HG02973 (cell line): Measurements from ENCODE around the gene DNMT3L.
"Not testable (repeated sequence)": the region's sequence is repeated elsewhere in the genome, so short reads cannot be mapped to it uniquely, and the experiment has no call there.

ENCODE experiments used
- ATAC-seq: cut with Tn5 transposase; IDR thresholded peaks from one replicate; pipeline ENCODE4 v1.9.1; 2021; ENCODE audit warnings: moderate library complexity; ENCODE audit not compliant: unreplicated experiment

DNMT3L gene

DNA sequence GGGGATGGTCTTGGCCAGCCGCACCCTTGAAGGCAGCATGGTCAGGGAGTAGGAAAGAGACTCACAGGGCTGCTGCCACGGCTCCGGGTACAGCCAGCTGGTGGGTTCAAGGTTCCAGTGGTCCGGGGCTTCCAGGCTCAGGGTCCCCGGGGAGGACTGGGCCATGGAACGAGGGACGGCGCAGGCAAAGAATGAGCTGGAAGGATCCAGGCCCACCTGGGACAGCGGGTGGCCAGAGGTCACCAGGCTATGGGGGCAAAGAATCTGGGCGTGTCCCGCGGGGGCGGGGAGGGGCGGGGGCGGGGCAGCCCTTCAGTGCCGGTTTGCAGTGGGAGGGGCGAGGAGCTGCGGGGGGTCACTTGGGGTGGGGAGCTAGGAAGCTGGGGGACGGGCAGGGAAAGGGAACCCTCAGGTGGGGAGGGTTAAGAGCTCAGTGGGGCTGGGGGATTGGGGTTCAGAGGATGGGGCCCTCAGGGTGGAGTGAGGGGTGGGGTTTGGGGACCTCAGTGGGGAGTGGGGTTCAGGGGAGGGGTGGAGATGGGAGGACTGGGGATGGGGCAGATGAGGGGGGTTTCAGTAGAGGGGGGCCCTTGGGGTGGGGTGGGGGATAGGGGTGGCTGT is at the start of gene DNMT3L:
TSS of gene DNMT3L (minus strand) at position 223 of the 621 bp plus-strand sequence. CDS start 638 bp downstream, outside the sequence.
- no peak for ATAC-seq

DNA sequence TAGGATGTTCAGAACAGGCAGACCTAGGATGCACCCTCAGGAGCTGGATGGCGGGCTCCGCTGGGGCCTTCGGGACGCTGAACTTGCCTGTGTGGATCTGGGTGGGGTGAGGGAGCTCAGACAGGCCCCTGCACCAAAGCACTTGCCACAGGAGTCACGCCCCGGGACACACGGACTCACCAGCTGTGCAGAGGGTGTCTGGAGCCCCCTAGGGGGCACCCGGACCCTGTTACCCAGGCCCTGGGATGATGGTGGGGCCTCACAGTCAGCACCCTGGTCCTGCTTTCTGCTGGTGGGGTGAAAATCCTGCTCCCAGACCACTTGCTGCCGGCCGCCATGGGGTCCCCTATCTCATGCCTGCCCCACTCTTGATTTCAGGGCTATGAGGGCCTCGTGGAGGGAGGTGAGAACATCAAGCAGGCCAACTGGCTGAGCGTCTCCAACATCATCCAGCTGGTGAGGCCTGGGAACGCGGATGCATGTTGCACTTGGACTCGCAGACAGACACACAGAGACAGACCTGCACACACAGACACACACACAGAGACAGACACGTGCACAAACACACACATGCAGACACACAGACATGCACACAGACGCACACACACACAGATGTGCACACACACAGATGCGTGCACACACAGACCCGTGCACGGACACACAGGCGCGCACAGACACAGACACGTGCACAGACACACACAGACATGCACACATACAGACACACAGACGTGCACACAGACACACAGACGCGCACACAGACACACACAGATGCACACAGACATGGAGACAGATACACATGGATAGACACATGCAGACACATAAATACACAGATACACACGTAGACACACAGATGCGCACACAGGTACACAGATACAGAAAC is 49.2 kb upstream of the DNMT3L start:
- ATAC-seq = no peak

DNA sequence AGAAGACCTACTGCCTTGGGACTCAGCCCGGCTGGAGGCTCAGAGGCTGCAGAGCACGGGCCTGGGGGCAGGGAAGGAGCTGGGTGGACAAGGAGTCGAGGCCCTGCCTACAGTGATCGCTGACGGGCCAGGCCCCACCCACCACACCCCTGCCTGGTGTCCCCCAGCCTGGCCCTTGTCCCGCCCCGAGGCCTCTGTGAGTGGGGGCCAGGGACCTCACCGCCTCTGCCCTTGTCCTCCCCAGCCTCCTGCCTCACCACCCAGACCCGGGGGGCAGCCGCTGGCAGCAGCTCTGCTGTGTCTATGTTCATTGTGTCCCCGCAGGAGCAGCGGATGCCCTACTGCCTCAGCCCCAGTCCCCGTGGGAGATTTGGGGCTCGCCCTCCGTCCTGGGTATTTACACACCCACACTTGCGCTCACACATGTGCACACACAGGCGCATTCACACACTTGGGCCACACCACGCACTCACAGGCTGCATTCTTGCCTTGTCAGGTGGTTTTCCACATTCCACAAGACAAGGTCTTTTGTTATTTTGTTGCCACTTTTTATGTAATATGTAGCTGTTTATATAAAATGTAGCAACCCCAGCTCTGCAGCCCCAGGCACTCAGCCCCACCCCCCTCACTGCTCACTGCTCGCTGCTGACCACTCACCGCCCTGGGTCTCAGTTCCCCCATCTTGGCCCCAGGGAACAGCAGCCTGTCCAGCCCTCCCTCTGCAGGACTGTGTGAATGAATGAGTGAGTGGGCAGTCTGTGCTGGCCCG is 45.4 kb upstream of the DNMT3L start:
- no peak for ATAC-seq

DNA sequence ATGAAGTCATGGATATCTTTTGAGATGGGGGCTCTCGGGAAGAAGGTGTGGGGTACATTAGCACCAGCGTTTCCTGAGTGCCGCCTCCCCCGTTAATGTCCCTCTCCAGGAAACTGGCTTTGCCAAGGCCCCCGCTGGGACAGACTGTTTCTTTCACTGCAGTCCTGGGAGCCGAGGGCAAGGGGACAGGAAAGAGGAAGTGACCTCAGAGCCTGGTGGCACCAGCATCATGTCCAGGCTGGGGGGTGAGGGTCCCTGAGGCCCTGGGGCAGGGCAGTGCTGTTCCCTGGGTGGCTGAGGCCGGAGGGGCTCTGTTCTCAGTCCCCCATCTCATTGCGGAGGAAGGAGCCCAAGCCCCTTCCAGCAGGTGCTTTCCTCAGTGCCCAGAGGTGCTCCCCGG is 44.0 kb upstream of the DNMT3L start:
- ATAC-seq = no peak

DNA sequence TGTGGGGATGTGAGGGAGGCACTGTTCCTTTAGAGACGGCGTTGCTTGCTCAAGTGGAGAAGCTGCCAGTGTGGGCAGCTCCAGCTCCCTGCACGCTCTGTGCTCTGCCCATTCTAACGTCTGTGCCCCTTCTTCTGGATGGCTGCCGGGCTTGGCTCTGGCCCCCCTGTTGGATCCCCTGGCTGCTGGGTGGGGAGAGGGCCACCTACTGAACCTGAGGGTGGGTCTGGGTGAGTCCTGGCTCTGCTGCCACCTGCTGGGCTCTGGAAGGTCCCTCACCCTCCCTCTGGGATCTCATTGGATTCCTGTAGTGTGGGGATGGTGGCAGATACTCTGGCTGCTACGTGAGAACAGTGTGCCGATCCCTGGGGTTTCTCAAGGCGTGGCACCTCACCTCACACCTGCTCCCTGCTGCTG is 43.2 kb upstream of the DNMT3L start:
- no peak for ATAC-seq

DNA sequence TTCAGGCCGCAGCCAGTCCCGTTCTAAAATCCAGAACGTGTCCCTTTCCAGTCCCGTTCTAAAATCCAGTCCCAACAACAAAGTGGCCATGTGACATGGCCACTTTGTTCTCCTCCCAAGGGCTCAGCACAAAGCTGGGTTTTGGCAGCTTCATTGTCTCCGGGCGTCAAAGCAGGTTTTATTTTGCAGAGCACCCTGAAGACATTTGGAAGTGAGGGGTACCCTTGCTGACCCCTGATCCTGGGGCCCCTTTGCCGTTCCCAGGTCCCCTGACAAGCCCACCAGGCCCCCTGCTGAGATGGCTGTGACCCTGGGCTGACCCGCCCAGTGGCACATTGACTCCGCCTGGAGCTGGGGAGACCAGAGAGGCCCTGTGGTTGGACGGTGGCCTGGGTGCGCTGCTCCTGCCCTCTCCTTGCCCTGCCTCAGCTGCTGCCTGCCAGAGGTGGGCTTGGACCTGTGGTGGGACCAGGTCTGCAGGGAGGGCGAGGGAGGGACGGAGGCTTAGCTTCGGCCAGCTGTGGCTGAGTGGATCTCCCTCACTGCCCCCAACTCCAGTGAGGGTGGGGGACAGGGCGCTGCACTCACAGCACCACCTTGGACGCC is 42.4 kb upstream of the DNMT3L start:
- no peak for ATAC-seq

DNA sequence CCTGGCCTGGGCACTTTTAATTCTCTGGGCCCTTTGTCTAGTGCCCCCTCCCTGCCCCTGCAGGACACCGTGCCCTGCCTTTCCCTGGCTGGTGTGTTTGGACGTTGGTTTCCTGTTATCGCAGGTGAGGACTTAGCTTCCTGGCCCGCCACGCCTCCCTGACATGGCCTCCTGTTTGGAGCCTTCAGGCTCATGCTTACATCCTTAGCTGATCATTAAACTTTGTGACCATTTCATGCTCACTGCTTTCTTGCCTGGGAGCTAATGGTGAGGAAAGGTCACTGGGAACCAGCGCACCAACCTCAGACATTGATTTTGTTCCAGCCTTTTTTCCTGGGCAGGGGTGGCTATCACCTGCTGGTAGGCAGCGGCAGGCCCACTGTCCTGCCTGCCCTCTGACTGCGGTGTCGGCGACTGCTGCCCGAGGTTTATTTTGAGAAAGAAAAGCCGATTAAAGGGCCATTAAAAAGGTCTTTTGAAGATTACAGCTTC is 41.8 kb upstream of the DNMT3L start:
- no peak for ATAC-seq

DNA sequence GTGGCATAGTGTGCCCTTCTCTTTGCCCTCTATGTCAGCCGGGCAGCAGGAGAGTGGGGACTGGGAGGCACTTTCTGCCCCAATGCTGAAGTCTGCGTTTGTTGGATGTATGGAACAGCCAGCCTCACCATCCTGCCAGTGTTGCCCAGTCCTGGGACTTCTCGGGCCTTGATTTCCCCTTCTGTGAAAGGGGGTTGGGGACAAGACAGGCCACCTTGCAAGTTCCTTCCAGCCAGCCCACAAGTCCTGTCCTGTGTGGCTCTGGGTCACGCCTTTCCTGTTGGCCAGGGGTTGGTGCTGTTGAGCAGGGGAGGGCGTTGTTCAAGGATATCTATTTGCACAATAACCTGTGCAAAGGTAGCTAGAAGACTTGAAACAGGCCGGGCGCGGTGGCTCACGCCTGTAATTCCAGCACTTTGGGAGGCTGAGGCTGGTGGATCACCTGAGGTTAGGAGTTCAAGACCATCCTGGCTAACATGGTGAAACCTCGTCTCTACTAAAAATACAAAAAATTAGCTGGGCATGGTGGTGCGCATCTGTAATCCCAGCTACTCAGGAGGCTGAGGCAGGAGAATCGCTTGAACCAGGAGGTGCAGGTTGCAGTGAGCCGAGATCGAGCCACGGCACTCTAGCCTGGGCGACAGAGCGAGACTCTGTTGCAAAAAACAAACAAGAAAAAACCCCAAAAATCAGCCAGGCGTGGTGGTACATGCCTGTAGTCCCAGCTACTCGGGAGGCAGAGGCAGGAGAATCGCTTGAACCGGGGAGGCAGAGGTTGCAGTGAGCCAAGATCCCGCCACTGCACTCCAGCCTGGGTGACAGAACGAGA is 41.1 kb upstream of the DNMT3L start:
- ATAC-seq = not testable (repeated sequence)

DNA sequence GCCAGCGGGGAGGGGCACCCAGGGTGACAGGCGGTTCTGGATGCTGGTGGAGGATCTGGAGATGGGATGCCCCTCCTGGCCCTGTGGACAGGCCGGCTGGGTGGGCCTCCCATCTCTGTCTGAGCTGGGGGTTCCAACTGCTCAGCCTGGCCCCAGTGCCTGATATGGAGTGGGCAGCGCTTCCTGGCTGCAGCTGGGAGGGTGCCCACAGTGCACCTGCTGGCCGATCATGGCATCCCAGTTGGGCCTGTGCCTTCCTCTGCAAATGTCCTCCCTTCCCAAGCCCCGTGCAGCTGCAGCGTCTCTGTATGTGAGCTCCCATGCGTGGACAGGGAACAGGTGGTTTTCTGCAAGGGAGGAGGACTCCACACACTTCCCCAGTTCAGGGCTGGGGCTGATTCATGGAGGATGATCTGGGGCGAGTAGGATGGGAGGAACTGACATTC is 40.3 kb upstream of the DNMT3L start:
- ATAC-seq = no peak

DNA sequence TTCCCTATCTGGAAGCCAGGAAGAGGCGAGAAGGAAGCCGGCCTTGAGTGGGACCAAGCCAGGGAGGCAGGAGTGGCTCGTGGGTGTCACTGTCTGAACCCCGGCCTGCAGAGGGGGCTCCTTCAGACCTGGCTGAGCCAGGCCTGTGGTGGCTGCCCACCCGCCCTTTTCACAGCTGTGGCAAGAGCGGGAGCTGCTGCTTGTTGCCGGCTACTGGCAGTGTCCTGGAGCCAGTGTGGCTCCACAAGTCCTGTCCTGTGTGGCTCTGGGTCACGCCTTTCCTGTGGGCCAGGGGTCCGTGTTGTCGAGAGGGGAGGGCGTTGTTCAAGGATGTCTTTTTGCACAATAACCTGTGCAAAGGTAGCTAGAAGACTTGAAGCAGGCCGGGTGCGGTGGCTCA is 39.4 kb upstream of the DNMT3L start:
- no peak for ATAC-seq

DNA sequence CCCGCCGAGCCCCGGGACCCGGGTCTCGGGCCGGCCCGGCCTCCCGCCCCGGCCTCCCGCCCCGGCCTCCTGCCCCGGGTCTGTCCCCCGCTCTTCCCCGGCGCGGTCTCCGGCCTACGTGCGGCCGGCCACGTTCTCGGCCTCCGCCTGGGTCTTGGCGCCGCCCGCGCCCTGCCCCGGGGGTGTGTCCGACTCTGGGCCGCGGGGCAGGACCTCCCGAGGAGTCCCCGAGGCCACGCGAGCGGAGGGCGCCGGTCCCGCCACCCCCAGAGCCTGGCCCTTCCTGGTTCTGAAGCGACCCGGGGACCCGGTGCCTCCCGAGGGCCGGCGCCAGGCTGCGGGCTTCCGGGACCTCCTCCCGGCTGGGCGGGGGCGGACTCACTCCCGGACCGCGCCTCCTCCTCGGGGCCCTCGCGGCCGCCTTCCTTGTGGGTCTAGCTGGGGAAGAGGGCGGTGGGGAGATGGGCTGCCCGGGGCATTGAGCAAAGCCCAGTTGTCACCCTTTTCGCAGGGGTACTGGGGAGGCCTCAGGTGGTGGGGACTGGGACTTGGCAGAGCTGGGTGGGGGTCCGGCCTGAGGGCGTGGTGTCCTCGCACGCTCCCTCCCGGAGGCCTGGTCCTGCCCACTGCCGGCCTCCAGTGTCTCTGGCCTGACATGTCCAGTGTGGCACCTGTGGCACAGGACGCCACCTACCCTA is 38.7 kb upstream of the DNMT3L start:
- ATAC-seq = peak; percentile 32

DNA sequence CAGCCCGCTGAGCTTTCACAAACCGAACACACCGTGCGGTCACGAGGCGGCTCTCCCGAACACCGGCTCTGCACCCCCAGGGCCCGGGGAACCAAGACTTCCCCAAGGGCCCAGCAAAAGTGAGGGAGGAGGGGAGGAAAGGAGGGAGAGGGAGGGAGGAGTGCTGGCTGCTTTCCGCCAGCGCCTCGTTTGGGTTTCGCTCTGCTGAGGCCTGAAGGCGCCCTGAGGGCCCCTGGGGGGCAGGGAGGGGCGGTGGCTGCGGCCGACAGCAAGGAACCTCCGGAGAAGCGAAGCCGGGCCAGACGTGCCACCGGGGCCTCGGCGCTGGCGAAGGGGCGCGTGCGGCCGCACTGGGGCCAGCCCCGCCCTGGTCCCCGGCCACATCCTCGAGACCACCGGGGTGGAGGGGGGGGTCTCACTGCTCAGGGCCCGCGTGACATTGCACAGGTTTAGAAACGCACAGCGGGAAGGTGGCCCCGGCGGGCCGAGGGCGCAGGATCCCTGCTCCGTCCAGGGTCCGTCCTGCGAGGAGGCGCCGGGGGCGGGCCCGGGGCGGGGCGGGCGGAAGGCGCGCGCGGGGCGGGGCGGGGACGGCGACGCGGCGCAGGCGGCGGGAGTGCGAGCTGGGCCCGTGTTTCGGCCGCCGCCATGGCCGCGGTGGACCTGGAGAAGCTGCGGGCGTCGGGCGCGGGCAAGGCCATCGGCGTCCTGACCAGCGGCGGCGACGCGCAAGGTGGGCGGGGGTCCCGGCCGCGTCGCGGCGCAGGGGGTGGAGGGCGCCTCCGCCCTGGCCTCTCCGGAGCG is 38.0 kb upstream of the DNMT3L start, which contains the start of gene PFKL:
TSS of gene PFKL (plus strand) at position 596 of the 804 bp plus-strand sequence. CDS start at position 649, 53 bp downstream.
- ATAC-seq = peak; percentile 43

DNA sequence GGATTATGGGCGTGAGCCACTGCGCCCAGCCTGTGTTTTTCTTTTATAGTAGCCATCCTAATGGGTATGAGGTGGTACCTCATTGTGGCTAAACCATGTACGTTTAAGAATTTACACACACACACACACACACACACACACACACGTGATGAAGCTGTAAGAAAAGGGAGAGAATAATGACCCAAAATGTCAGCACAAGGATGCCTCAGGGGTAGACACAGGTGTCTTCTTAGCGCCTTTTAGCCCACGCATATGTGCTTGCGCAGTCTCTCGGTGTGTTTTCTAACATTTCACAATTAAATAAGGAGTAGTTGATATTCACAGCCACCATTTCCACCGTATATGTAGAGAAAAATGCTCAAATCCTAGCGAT is 37.4 kb upstream of the DNMT3L start:
- no peak for ATAC-seq

DNA sequence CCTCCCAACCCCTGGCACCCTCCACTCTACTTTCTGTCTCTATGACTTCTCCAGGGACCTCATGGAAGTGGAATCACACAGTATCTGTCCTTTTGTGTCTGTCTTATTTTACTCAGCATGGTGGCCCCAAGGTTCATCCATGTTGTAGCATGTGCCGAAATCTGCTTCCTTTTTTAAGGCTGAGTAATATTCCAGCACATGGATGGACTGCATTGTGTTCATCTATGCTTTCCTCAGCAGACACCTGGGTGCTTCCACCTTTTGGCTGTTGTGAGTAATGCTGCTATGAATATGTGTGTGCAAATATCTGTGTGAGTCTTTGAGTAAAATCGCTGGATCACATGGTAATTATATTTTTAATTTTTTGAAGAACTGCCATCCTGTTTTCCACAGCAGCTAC is 36.6 kb upstream of the DNMT3L start:
- no peak for ATAC-seq

DNA sequence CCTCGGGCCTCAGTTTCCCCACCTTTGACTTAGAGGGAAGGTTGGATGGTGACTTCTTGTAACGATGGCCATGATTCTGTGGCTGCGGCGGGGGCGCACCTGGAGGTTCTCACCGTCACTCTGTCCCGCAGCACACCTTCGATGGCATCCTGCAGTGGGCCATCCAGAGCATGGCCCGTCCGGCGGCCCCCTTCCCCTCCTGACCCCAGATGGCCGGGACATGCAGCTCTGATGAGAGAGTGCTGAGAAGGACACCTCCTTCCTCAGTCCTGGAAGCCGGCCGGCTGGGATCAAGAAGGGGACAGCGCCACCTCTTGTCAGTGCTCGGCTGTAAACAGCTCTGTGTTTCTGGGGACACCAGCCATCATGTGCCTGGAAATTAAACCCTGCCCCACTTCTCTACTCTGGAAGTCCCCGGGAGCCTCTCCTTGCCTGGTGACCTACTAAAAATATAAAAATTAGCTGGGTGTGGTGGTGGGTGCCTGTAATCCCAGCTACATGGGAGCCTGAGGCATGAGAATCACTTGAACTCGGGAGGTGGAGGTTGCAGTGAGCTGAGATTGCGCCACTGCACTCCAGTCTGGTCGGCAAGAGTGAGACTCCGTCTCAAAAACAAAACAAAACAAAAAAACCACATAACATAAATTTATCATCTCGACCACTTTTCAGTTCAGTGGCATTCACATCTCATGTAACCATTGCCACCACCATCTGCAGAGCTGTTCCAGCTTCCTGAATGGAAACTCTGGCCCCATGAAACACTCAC is 36.0 kb upstream of the DNMT3L start:
- peak; percentile 31 for ATAC-seq

DNA sequence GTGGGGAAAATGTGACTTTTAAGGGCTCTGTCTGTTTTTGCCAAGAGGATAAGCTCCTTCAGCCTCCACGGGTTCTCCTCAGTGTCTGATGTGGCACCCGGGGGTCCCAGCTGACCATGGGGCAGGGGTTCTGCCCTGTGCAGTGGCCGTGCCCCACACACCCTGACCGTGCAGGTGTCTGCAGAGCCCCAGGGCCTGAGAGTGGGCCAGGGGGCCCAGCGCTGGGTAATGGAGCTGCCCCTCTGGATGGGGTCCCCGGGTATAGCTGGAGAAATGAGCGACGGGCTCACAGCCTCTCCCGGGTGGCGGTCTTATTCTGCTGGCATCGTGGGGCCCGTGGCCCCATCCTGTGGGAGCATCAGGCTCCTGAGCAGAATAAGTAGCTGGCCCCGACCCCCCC is 35.2 kb upstream of the DNMT3L start:
- ATAC-seq = no peak

DNA sequence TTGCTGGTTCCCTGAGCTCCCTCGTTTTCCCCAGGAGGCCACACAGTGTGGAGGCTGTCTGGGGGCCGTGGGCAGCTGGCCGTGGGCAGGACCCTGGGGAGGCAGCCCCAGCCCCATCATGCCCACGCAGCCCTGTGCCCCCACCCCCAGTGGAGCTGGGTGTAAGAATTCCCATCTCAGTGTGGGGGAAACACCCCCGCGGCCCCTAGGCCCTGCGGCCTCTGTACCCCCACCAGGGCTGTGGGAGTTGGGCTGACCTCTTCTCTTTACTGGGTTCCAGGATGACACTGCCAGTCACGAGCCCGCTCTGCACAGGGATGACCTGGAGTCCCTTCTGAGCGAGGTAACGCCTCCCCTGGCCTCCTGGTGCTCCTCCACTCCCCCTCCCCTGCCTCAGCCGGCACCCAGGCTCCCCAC is 34.4 kb upstream of the DNMT3L start:
- ATAC-seq = no peak

DNA sequence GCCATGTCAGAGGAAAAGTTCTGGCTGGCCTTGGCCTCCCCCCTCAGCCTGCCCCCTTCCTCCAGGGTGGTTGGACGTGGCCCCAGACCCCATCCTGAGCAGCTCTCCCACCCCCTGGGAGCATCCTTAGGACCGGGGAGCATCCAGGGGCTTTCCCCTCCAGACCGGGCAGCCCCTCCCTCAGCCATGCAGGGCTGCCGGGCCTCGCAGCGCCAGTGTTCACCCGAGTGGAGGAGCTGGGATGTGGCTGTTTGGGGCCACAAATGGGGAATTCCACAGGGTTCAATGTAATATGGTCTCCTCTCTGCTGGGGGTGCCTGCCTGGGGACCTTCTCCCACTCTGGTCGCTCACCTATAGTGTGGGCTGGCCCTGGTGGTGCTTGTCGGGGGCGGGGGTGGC is 33.9 kb upstream of the DNMT3L start:
- no peak for ATAC-seq
